HG03103 (cell line): Measurements from ENCODE around the gene LRRC3.

Source experiments
- ATAC-seq: cut with Tn5 transposase; IDR thresholded peaks from one replicate; pipeline ENCODE4 v1.9.1; 2021; ENCODE audit warnings: low read depth; ENCODE audit not compliant: unreplicated experiment

The LRRC3 gene

GRCh38 chr21:44423941-44424607 lies 31.2 kb upstream of the LRRC3 start:
- ATAC-seq: no peak

- ATAC-seq: no peak
Measured at GRCh38 chr21:44424608-44425306, 30.6 kb upstream of the LRRC3 start.

- no peak for ATAC-seq
Measured at GRCh38 chr21:44425307-44425894, 29.9 kb upstream of the LRRC3 start.

- ATAC-seq: no peak
Measured at GRCh38 chr21:44425895-44426662, 29.2 kb upstream of the LRRC3 start.

GRCh38 chr21:44426663-44427191 lies 28.6 kb upstream of the LRRC3 start:
- no peak for ATAC-seq

GRCh38 chr21:44427241-44428120 lies 27.8 kb upstream of the LRRC3 start:
- ATAC-seq: no peak

GRCh38 chr21:44428281-44428960 lies 26.9 kb upstream of the LRRC3 start:
- ATAC-seq: no peak

GRCh38 chr21:44429894-44430293 lies 25.4 kb upstream of the LRRC3 start:
- no peak for ATAC-seq

- no peak for ATAC-seq
Measured at GRCh38 chr21:44431300-44431699, 24.0 kb upstream of the LRRC3 start.

GRCh38 chr21:44432841-44433790 lies 22.2 kb upstream of the LRRC3 start:
- ATAC-seq: no peak

- no peak for ATAC-seq
Measured at GRCh38 chr21:44433791-44434567, 21.3 kb upstream of the LRRC3 start.

- no peak for ATAC-seq
Measured at GRCh38 chr21:44434568-44434925, 20.8 kb upstream of the LRRC3 start.

GRCh38 chr21:44434936-44435635 lies 20.2 kb upstream of the LRRC3 start:
- no peak for ATAC-seq

GRCh38 chr21:44436111-44436611 lies 19.1 kb upstream of the LRRC3 start:
- ATAC-seq: no peak

GRCh38 chr21:44436958-44437357 lies 18.4 kb upstream of the LRRC3 start:
- no peak for ATAC-seq

GRCh38 chr21:44437371-44437695 lies 18.0 kb upstream of the LRRC3 start:
- no peak for ATAC-seq
